OCI-M1 (cell line): ENCODE results near the gene PTPRB.
A peak's percentile ranks its signal among the peaks of the same experiment; 100 is the strongest.

ENCODE experiments used
- DNase-seq: peaks from one replicate; lab custom pipeline; 2025; lab: John Stamatoyannopoulos, UW

Gene PTPRB

GRCh38 chr12:70592664-70593063, 44.6 kb downstream of the PTPRB start:
- no peak for DNase-seq

DNA sequence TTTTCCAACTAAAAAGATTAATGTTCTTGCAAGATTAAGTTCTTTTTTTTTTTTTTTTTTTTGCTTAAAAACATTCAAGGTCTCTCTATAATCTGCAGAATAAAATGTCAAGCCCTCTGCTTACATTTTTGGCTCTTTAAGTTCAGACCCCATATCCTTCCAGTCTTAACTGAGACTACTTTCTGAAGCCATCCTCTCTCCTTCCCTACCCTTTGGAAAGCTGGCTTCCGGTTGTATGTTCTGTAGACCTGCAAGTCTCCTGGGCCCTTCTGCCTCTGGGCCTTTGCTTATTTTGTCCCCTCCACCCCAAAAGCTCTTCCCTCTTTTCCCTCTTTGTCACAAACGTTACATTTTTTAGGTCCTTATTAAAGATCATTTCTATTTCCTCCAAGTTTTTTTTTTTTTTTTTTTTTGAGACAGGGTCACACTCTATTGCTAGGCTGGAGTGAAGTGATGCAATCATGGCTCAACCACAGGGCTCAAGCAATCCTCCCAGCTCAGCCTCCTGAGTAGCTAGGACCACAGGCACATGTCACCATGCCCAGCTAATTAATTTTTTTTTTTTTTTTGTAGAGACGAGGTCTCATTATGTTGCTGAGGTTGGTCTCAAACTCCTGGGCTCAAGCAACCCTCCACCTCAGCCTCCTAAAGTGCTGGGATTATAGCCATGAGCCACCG, 46.5 kb downstream of the PTPRB start:
- DNase-seq: peak; percentile 84

DNA sequence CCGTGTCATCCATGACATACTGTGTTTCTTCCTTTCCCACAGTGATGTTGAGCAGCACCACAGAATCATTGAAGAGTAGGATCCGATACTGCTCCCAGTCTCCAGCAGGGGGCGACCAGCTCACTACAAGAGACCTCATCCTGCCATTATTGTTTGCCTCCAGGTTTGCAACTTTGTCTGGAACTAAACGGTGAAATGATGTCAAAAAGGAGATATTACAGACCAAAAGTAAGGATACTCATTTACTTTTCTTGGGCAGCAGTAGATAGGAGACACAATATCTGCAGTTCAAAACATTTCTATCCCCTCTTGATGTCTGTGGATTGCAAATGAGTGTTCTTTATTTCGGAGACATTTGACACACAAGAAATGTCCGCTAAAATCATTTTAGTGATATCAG, 47.2 kb downstream of the PTPRB start:
- peak; percentile 89 for DNase-seq

DNA sequence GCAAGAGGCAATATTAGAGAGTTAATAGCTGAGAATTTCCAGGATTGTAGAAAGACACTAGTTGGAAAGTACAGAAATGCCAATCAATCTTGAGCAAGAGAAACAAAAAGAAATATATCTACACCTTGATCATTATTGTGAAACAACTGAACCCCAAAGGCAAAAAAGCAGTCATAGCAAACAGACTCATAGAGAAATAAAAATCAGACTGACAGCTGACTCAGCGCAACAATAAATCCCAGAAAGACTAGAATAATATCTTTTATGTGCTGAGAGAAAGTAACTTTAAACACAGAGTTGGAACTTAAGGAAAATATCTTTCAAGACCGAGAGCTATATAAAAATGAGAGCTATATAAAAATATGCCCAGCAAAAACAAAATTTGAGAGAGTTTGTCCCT, 52.9 kb downstream of the PTPRB start:
- no peak for DNase-seq

- no peak for DNase-seq
Observed at GRCh38 chr12:70583251-70583650, 54.0 kb downstream of the PTPRB start.

DNA sequence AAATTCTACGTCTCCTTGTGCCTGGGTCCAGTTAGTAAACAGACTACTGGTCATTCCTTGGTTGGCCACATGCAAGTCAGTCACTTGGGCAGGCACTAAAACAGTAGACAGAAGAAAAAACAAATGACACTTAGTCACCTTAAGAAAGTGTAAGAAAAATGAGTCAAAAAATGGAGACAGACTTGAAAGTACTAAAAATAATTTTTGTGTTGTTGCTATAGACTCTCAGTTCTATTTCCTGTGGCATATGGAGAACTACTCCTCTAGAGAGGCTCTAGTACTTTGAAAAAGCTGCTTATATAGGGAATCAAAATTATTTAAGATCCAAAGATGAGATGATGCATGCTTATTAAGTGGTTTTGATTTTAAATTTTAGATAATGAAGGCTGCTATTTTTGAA, 56.0 kb downstream of the PTPRB start:
- DNase-seq: no peak

DNA sequence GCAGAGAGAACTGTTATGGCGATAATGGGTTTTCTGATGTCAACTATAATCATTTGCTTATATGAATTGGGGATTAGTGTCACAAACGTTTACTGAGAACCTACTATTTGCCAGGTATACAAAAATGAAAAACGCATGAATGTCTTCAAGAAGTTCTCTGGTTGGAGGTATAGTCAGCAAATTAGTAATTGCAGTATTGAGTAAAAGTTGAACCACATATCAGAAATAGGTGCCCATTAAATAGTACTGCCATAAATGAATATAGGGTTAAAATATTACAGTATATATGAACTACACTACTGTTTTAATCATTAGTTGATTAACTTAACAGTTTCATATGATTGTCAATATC, 60.0 kb downstream of the PTPRB start:
- no peak for DNase-seq

- peak; percentile 81 for DNase-seq
Observed at GRCh38 chr12:70576341-70577282, 60.6 kb downstream of the PTPRB start.

DNA sequence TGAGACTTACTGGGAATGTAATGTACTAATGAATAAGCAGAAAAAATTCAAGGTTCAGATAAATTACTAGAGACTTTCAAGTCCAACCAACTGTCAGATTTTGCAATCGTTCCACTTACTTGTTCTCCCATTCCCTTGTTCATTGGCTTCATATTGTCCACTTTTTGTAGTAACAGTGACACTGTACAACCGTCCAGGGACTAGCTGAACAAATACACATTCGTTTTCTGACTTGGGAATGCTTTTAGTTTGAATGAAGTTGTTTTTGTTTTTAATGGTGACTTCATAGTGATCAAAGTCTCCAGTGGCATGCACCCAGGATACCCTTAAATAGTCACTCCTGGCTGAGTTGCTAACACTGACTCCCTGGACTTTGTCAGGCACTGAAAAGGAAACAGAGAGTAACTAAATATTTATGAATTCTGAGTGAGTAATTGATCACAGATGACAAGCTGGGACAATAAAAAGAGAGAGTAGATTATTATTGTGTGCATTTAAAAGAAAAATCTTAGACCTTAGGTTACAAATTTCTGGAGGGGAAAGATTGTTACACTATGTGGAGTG, 65.4 kb downstream of the PTPRB start:
- no peak for DNase-seq

GRCh38 chr12:70571029-70571428, 66.2 kb downstream of the PTPRB start:
- DNase-seq: peak; percentile 6

DNA sequence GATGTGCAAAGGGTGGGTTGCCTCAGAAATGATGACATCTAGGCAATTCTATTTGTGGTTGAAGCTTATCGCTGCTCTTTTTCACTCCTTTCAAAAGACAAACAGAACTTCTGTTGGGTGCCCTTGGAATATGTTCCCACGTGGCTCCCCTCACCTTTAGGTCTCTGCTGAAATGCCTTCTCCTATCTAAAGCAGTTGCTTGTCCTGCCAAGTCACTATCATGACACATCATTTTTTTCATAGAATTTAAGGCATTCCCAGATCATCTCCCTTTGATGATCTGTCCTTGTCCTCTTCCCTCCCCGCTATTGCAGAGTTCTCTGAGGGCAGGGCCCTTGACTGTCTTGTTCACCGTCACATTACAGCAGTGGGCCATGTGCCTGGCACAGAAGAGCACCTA, 75.7 kb downstream of the PTPRB start:
- no peak for DNase-seq

GRCh38 chr12:70560671-70561070, 76.6 kb downstream of the PTPRB start:
- DNase-seq: no peak

DNA sequence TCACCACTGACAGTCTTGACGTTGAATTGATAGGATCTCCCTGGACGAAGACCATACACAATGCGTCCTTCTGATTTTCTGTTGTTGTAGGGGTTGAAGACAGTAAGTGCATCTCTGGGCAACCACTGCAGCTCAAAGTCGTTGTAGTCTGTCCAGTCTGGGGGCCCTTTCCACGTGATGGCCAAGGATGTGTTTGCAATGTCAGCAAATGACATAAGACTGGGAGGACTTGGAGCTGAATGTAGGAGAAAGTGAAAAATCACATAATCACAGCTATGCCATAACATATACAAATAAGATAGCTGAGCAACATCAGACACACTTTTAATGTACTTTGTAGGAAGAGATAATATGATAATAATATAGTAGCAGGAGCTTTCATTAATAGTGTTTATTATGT, 77.8 kb downstream of the PTPRB start:
- no peak for DNase-seq

GRCh38 chr12:70557583-70558191, 79.5 kb downstream of the PTPRB start:
- no peak for DNase-seq

GRCh38 chr12:70556179-70556869, 80.9 kb downstream of the PTPRB start:
- DNase-seq: no peak

DNA sequence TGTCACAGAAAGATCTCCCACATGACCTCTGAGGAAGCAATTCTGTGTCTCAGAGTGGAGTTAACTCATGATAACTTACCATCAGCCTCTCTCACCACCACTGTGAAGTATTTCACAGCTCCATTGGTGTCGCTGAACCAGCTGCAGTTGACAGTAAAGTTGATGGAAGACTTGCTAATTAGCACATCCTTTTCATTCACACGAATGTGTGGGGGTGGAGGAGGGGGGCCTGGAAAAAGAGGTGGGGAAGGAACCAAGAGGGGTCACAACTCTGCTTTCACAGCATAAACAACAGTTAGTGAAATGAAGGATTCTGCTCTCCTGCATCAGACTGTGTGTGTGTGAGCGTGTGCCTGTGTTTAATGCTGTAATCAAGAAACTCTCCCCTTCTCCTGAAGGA, 82.1 kb downstream of the PTPRB start:
- no peak for DNase-seq

DNA sequence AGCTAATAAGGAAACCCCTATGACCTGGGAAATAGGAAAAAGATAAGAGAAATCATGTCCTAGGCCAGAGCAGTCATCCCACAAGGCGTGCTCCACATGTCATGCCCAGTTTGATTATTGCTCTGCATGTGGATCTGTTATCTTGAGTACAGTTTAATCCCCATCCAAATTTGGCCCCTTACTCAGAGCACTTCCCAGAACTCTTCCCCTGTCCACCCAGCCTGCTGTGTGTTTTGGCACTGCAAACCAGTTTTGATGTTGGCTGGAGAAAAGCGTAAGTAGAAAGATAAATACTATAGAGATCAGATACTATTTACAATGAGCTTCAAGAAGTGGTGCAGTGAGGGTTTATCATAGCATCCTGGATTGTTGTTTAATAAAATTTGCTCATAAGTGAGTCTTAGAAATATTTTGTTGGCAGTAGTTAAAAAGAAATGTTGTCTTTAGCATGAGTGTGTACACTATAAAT, 83.8 kb downstream of the PTPRB start:
- DNase-seq: no peak

- no peak for DNase-seq
Observed at GRCh38 chr12:70551731-70552130, 85.5 kb downstream of the PTPRB start.

DNA sequence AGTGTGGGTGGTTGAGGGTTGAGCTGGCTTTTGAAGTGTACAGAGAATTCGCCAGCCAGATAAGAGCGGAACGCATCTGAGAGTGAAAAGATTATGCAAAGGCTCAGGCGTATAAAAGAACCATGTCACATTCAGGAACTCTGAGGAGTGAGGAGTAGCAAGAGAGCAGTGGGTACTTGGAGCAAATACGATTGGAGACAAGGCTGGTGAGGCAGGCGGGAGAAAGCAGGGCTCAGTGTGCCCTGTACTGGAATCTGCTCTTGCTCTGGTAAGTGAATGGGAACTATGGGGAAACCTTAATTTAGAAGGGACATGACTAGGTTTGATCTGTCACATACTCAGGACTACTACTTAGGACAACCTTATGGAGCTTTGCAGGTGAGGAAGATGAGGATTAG, 87.0 kb downstream of the PTPRB start:
- DNase-seq: no peak

DNA sequence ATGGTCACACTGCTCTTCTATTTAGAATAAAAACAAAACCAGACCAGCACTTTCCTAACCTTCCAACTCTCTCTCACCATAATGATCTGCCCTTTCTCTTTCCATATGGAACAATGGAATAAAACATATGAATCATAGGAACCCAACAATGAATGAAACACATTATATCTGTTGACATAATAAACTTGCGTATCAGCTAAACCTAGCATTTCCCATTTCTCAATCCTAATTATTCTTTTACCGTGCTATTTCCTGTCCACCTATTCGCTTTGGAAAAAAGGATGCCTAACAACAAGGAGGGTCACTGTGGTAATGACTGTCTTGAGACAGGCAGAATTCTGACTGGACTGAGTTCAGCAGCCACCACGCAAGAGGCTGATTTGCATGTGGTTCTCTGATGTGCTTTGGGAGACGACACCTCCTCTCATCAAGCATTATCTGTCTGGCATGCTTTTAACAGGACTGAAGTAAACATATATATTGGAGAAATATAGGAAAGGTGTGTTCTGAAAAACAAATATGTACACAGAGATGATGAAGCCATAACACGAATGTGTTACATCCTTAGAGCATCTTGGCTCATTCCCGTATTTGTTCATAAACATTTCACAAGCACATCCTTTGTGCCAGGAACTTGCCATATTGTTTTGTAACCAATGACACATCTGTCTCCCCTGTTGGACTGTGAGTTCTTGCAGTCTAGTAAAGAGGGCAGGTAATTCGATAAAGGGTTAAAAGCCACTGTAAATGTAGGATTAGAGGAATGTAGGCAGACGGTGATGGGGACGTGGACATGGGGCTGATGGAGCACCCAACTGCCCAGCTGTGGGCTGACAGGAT, 87.7 kb downstream of the PTPRB start:
- DNase-seq: no peak

GRCh38 chr12:70543444-70543843, 93.8 kb downstream of the PTPRB start:
- DNase-seq: no peak
